Raji (cell line): Measurements from ENCODE around the gene NEIL3.

Source experiments
- POLR2A ChIP-seq: IDR thresholded peaks from 2 replicates; pipeline ENCODE4 v1.6.1; 2011; ENCODE audit warnings: low read depth, low read length, control low read depth; ENCODE audit not compliant: insufficient read depth

The NEIL3 gene

GRCh38 chr4:177332119-177332518 lies 22.4 kb downstream of the NEIL3 start:
- TF ChIP-seq POLR2A = no peak

- TF ChIP-seq POLR2A = no peak
These were observed 30.1 kb downstream of the NEIL3 start for GRCh38 chr4:177339477-177340374.

GRCh38 chr4:177348348-177348747 lies 38.7 kb downstream of the NEIL3 start:
- TF ChIP-seq POLR2A = no peak

- no peak for TF ChIP-seq POLR2A
These were observed 39.5 kb downstream of the NEIL3 start for GRCh38 chr4:177349191-177349590.

- TF ChIP-seq POLR2A = no peak
These were observed 42.1 kb downstream of the NEIL3 start for GRCh38 chr4:177351622-177352244.

GRCh38 chr4:177356206-177356605 lies 46.5 kb downstream of the NEIL3 start:
- no peak for TF ChIP-seq POLR2A

GRCh38 chr4:177356921-177357320 lies 47.2 kb downstream of the NEIL3 start:
- no peak for TF ChIP-seq POLR2A

GRCh38 chr4:177367336-177367735 lies 57.7 kb downstream of the NEIL3 start:
- no peak for TF ChIP-seq POLR2A

GRCh38 chr4:177369372-177369771 lies 59.7 kb downstream of the NEIL3 start:
- TF ChIP-seq POLR2A = no peak

- no peak for TF ChIP-seq POLR2A
These were observed 61.8 kb downstream of the NEIL3 start for GRCh38 chr4:177371461-177371860.

GRCh38 chr4:177374966-177375365 lies 65.3 kb downstream of the NEIL3 start:
- no peak for TF ChIP-seq POLR2A

GRCh38 chr4:177375372-177375771 lies 65.7 kb downstream of the NEIL3 start:
- no peak for TF ChIP-seq POLR2A

GRCh38 chr4:177376024-177376423 lies 66.3 kb downstream of the NEIL3 start:
- TF ChIP-seq POLR2A = no peak

GRCh38 chr4:177380730-177381287 lies 71.1 kb downstream of the NEIL3 start:
- no peak for TF ChIP-seq POLR2A

GRCh38 chr4:177381762-177382310 lies 72.2 kb downstream of the NEIL3 start:
- TF ChIP-seq POLR2A = no peak
